CD4-positive, alpha-beta T cell (primary cell): ENCODE measurements around the gene ZSWIM1. TPM values are rescaled to one million over a fixed set of nuclear protein-coding genes. Genes with fewer than 3 reads are reported as not detected.

Source experiments
- ATAC-seq: fragments of 200-7000 bp; cut with Tn5 transposase; one replicate; pipeline ENCODE4 v1.10.0; 2022; ENCODE audit warnings: mild to moderate bottlenecking; ENCODE audit not compliant: poor library complexity
- CTCF ChIA-PET: fragments of 350-600 bp; sonication (Branson Sonifier 250); formaldehyde crosslinking; loops from one replicate; lab custom pipeline; 2021; ENCODE audit warnings: antibody characterized with exemption, inconsistent platforms; lab: Charles Lee
- POLR2A ChIA-PET: fragments of 350-600 bp; sonication (Branson Sonifier 250); formaldehyde crosslinking; loops from one replicate; lab custom pipeline; 2021; ENCODE audit warnings: antibody characterized with exemption, inconsistent platforms; lab: Charles Lee
- DNase-seq, 14 experiments: peaks; one replicate each; pipeline ENCODE4 v3.0.0-alpha.2; 2013 to 2020; ENCODE audit warnings: mixed read lengths in 2 of 14
- H3K27ac ChIP-seq, 2 donors: one replicate each; pipeline versions ENCODE4 v1.5.1 to v1.7.0; 2013; ENCODE audit warnings: low read length in 2 of 2, low read depth in 1 of 2, mild to moderate bottlenecking in 1 of 2
- H3K27me3 ChIP-seq, 2 experiments: 1 replicate in 1 of 2; 2 replicates in 1 of 2; pipeline versions ENCODE4 v1.6.1 to v1.7.0; 2013; ENCODE audit warnings: low read length in 2 of 2, control low read depth in 1 of 2, mild to moderate bottlenecking in 1 of 2, moderate library complexity in 1 of 2; ENCODE audit not compliant: insufficient read depth in 2 of 2, control insufficient read depth in 1 of 2
- H3K36me3 ChIP-seq: one replicate; pipeline ENCODE4 v1.6.1; 2013; ENCODE audit warnings: low read length, control low read depth; ENCODE audit not compliant: insufficient read depth
- H3K4me1 ChIP-seq: one replicate; pipeline ENCODE4 v1.6.1; 2013; ENCODE audit warnings: low read length, control low read depth; ENCODE audit not compliant: insufficient read depth
- H3K4me3 ChIP-seq: one replicate; pipeline ENCODE4 v1.5.1; 2013; ENCODE audit warnings: mild to moderate bottlenecking, low read length, moderate library complexity
- H3K9me3 ChIP-seq, 2 experiments: 1 replicate in 1 of 2; 2 replicates in 1 of 2; pipeline versions ENCODE4 v1.6.1 to v1.7.0; 2013; ENCODE audit warnings: low read length in 2 of 2, mild to moderate bottlenecking in 2 of 2, control low read depth in 1 of 2, moderate library complexity in 1 of 2; ENCODE audit not compliant: control insufficient read depth in 1 of 2, insufficient read depth in 1 of 2
- H3K27ac Mint-ChIP-seq: one replicate; pipeline ENCODE4 v1.8.0; 2020; ENCODE audit warnings: mixed read lengths
- H3K27me3 Mint-ChIP-seq: one replicate; pipeline ENCODE4 v1.8.0; 2021; ENCODE audit warnings: mixed read lengths
- H3K36me3 Mint-ChIP-seq: one replicate; pipeline ENCODE4 v1.8.0; 2021; ENCODE audit warnings: low read depth, mixed read lengths
- H3K4me1 Mint-ChIP-seq: one replicate; pipeline ENCODE4 v1.8.0; 2021; ENCODE audit warnings: low read depth, mixed read lengths
- H3K4me3 Mint-ChIP-seq: one replicate; pipeline ENCODE4 v1.8.0; 2020; ENCODE audit warnings: mild to moderate bottlenecking, mixed read lengths
- H3K9me3 Mint-ChIP-seq: one replicate; pipeline ENCODE4 v1.8.0; 2020; ENCODE audit warnings: mixed read lengths
- CTCF ChIP-seq: fragments of 200-600 bp; IDR thresholded peaks from one replicate; pipeline ENCODE4 v1.8.0; 2022; ENCODE audit warnings: antibody characterized with exemption, mild to moderate bottlenecking
- intact Hi-C, 2 experiments: fragments of 100-400 bp; cut with DNase I in 1 of 2; cut with micrococcal nuclease in 1 of 2; formaldehyde crosslinking; loops; one replicate each; pipeline versions ENCODE4 v1.15.1 to v1.9.0; 2023 to 2025; cut with DNase I, micrococcal nuclease
- total RNA-seq, 174 experiments: library from RNA in 2 of 174; stranded (reverse) in 2 of 174; gene quantifications; one replicate each; pipeline ENCODE4 v1.2.3 and lab custom pipeline; 2021 to 2026

The ZSWIM1 gene
- total RNA-seq, 2 experiments from 2014 or later = 9.3 to 10.7 TPM

GRCh38 chr20:45890077-45890984 is 9.3 kb downstream of the ZSWIM1 start:
- no peaks in the 10 kb centered on the region for H3K27me3 Mint-ChIP-seq
- peaks cover 53% of the 10 kb centered on the region for H3K4me1 ChIP-seq
- ChIA-PET CTCF (interaction anchor here (0.8 to 1.6 kb wide), 7 partner anchors 9 to 81 kb away, joined by 3 to 7 read pairs (median 3); partner anchors contain the start of genes PCIF1 and ZSWIM1), POLR2A (interaction anchor here (0.7 to 8.2 kb wide), 11 partner anchors 9 to 81 kb away, joined by 3 to 105 read pairs (median 6); partner anchors contain the start of genes ACOT8, PCIF1, ZNF335 and ZSWIM1)
- peak overlapping the region; percentile 96 for H3K4me3 Mint-ChIP-seq
- H3K4me3 ChIP-seq = peak overlapping the region; percentile 93
- H3K9me3 ChIP-seq = no peaks in the 10 kb centered on the region
- H3K27ac ChIP-seq = peak overlapping the region; percentile 50 to 65
- peaks cover 30% of the 10 kb centered on the region for H3K36me3 Mint-ChIP-seq
- H3K36me3 ChIP-seq = peaks cover 25% of the 10 kb centered on the region
- peaks cover 53% of the 10 kb centered on the region for H3K4me1 Mint-ChIP-seq
- ATAC-seq (peak; percentile 50), DNase-seq (peak in 12 of 14 experiments; percentile 15 to 71 (median 42))
- no peaks in the 10 kb centered on the region for H3K27me3 ChIP-seq
- peak; percentile 54 for TF ChIP-seq CTCF
- peak overlapping the region; percentile 78 for H3K27ac Mint-ChIP-seq
- intact Hi-C loops = loop anchor here (1.0 to 5.0 kb wide), 6 partner anchors 9 to 80 kb away; partner anchors contain the start of genes ACOT8 (in 2 of the 2), ZSWIM3 (in 2 of the 2), PCIF1 (in 1 of the 2) and UBE2C (in 1 of the 2)
- H3K9me3 Mint-ChIP-seq = no peaks in the 10 kb centered on the region

GRCh38 chr20:45890985-45891983 is 10.3 kb downstream of the ZSWIM1 start, which contains the start of the genes CTSA and NEURL2:
Gene CTSA, plus strand, starts transcription at chr20:45891335. Its CDS starts 234 bp downstream, at chr20:45891569.
Gene NEURL2, minus strand, starts transcription at chr20:45891208. Its CDS starts 217 bp downstream, at chr20:45890991.
- intact Hi-C loops = loop anchor here (1.0 to 5.0 kb wide), 7 partner anchors 10 to 80 kb away; partner anchors contain the start of genes ACOT8 (in 2 of the 2), PCIF1 (in 2 of the 2), ZSWIM3 (in 2 of the 2) and UBE2C (in 1 of the 2)
- Histone ChIP-seq H3K4me1 (peaks cover 48% of the 10 kb centered on the region), H3K27ac (peak within 1 kb of the TSS; percentile 50 to 65), H3K36me3 (peaks cover 35% of the 10 kb centered on the region), H3K27me3 (no peaks in the 10 kb centered on the region), H3K4me3 (peak within 1 kb of the TSS; percentile 93), H3K9me3 (no peaks in the 10 kb centered on the region)
- Mint-ChIP-seq H3K9me3 (no peaks in the 10 kb centered on the region), H3K27ac (peak within 1 kb of the TSS; percentile 84), H3K27me3 (no peaks in the 10 kb centered on the region), H3K4me3 (peak within 1 kb of the TSS; percentile 96), H3K36me3 (peaks cover 32% of the 10 kb centered on the region), H3K4me1 (peaks cover 51% of the 10 kb centered on the region)
- POLR2A ChIA-PET = interaction anchor here (0.7 to 8.2 kb wide), 13 partner anchors 10 to 92 kb away, joined by 3 to 105 read pairs (median 5); partner anchors contain the start of genes ACOT8, PCIF1, SNX21 and ZNF335
- TF ChIP-seq CTCF = no peak
- DNase-seq (peak; percentile 64 to 92 (median 76)), ATAC-seq (peak; percentile 79)
- CTCF ChIA-PET = interaction anchor here (0.7 to 1.6 kb wide), 5 partner anchors 10 to 67 kb away, joined by 3 to 5 read pairs (median 4); partner anchors contain the start of gene ZSWIM1
